GM13976 (cell line): ENCODE measurements around the gene FUT2.

Experiments used
- DNase-seq: peaks from one replicate; pipeline ENCODE4 v3.0.0; 2012; ENCODE audit warnings: low spot score
- CTCF ChIP-seq: IDR thresholded peaks from 2 replicates; pipeline ENCODE4 v1.5.1; 2012; ENCODE audit warnings: borderline replicate concordance, mild to moderate bottlenecking; ENCODE audit not compliant: insufficient read depth; ENCODE audit errors: extremely low read depth, missing control alignments, control extremely low read depth
- in situ Hi-C: fragments of 300-500 bp; cut with MboI; formaldehyde crosslinking; loops from one replicate; pipeline ENCODE4 v1.12.0; 2022; ENCODE audit warnings: low sequenced_read_pairs, mixed read lengths, inconsistent platforms; ENCODE audit not compliant: unreplicated experiment

The FUT2 gene

GRCh38 chr19:48724796-48725753 is 29.3 kb downstream of the FUT2 start:
- in situ Hi-C loops, result no loop called here
- peak; percentile 78 for DNase-seq
- no peak for TF ChIP-seq CTCF

- TF ChIP-seq CTCF, result no peak
- DNase-seq, result no peak
- in situ Hi-C loops, result no loop called here
These were observed 30.8 kb downstream of the FUT2 start for GRCh38 chr19:48726556-48726955.

- in situ Hi-C loops, result no loop called here
- TF ChIP-seq CTCF, result no peak
- DNase-seq, result no peak
These were observed 33.3 kb downstream of the FUT2 start for GRCh38 chr19:48728911-48729664.

GRCh38 chr19:48731452-48731851 is 35.7 kb downstream of the FUT2 start:
- in situ Hi-C loops, result no loop called here
- TF ChIP-seq CTCF, result no peak
- no peak for DNase-seq

GRCh38 chr19:48734625-48735024 is 38.9 kb downstream of the FUT2 start:
- TF ChIP-seq CTCF, result no peak
- in situ Hi-C loops, result no loop called here
- DNase-seq, result no peak

GRCh38 chr19:48735031-48735615 is 39.4 kb downstream of the FUT2 start:
- in situ Hi-C loops, result no loop called here
- no peak for TF ChIP-seq CTCF
- DNase-seq, result no peak
